Mesenchymal stem cell (in vitro differentiated cells and primary cell): ENCODE data around the gene TTI1.

Source experiments
- DNase-seq: peaks from one replicate; pipeline ENCODE4 v3.0.0-alpha.2; 2013
- H2AFZ ChIP-seq: one replicate; pipeline ENCODE4 v1.6.1; 2013; ENCODE audit warnings: low read depth, mild to moderate bottlenecking, control low read depth, inconsistent platforms, low read length, moderate library complexity
- H2AK5ac ChIP-seq: 2 replicates; pipeline ENCODE4 v1.6.1; 2013; ENCODE audit warnings: low read length, moderate library complexity, mild to moderate bottlenecking, inconsistent platforms; ENCODE audit not compliant: severe bottlenecking
- H2BK120ac ChIP-seq: one replicate; pipeline ENCODE4 v1.6.1; 2013; ENCODE audit warnings: low read depth, mild to moderate bottlenecking, inconsistent platforms, low read length, moderate library complexity
- H2BK12ac ChIP-seq, 2 experiments: one replicate each; pipeline ENCODE4 v1.6.1; 2013; ENCODE audit warnings: inconsistent platforms in 2 of 2, low read length in 2 of 2, mild to moderate bottlenecking in 2 of 2, moderate library complexity in 2 of 2, control low read depth in 1 of 2
- H2BK15ac ChIP-seq: one replicate; pipeline ENCODE4 v1.6.1; 2013; ENCODE audit warnings: mild to moderate bottlenecking, low read depth, inconsistent platforms; ENCODE audit not compliant: poor library complexity, severe bottlenecking
- H2BK5ac ChIP-seq: 2 replicates; pipeline ENCODE4 v1.6.1; 2013; ENCODE audit warnings: low read depth, mild to moderate bottlenecking, low read length, control low read depth, inconsistent platforms; ENCODE audit not compliant: poor library complexity, severe bottlenecking
- H3K14ac ChIP-seq, 2 experiments: one replicate each; pipeline ENCODE4 v1.6.1; 2013; ENCODE audit warnings: inconsistent platforms in 2 of 2, low read length in 2 of 2, control low read depth in 1 of 2, mild to moderate bottlenecking in 1 of 2, moderate library complexity in 1 of 2
- H3K18ac ChIP-seq, 2 experiments: one replicate each; pipeline ENCODE4 v1.6.1; 2013; ENCODE audit warnings: inconsistent platforms in 2 of 2, low read length in 2 of 2, control low read depth in 1 of 2, low read depth in 1 of 2, mild to moderate bottlenecking in 1 of 2
- H3K23ac ChIP-seq, 2 experiments: one replicate each; pipeline ENCODE4 v1.6.1; 2013; ENCODE audit warnings: inconsistent platforms in 2 of 2, low read length in 2 of 2, mild to moderate bottlenecking in 2 of 2, moderate library complexity in 2 of 2, control low read depth in 1 of 2
- H3K27ac ChIP-seq: 2 replicates; pipeline ENCODE4 v1.5.1; 2013; ENCODE audit warnings: mild to moderate bottlenecking, moderate library complexity, low read length, control low read depth, inconsistent platforms; ENCODE audit not compliant: poor library complexity, severe bottlenecking
- H3K27me3 ChIP-seq, 2 experiments: 2 replicates each; pipeline versions ENCODE4 v1.6.1 to v1.7.0; 2013; ENCODE audit warnings: low read length in 2 of 2, mild to moderate bottlenecking in 2 of 2, moderate library complexity in 2 of 2, control low read depth in 1 of 2, inconsistent platforms in 1 of 2; ENCODE audit not compliant: control insufficient read depth in 1 of 2, insufficient read depth in 1 of 2
- H3K36me3 ChIP-seq, 2 experiments: 2 replicates each; pipeline versions ENCODE4 v1.6.1 to v1.7.0; 2013; ENCODE audit warnings: low read length in 2 of 2, control low read depth in 1 of 2, inconsistent platforms in 1 of 2, low read depth in 1 of 2, mild to moderate bottlenecking in 1 of 2; ENCODE audit not compliant: insufficient read depth in 2 of 2, control insufficient read depth in 1 of 2
- H3K4ac ChIP-seq, 2 experiments: one replicate each; pipeline ENCODE4 v1.6.1; 2013; ENCODE audit warnings: inconsistent platforms in 2 of 2, low read length in 2 of 2, mild to moderate bottlenecking in 2 of 2, moderate library complexity in 2 of 2, control low read depth in 1 of 2, low read depth in 1 of 2
- H3K4me1 ChIP-seq: 2 replicates; pipeline ENCODE4 v1.6.1; 2013; ENCODE audit warnings: low read depth, low read length, control low read depth; ENCODE audit not compliant: control insufficient read depth, insufficient read depth
- H3K4me2 ChIP-seq: 2 replicates; pipeline ENCODE4 v1.6.1; 2013; ENCODE audit warnings: low read length, mild to moderate bottlenecking, inconsistent platforms; ENCODE audit not compliant: poor library complexity, severe bottlenecking
- H3K4me3 ChIP-seq, 2 experiments: 2 replicates each; pipeline versions ENCODE4 v1.5.1 to v1.7.0; 2013; ENCODE audit warnings: low read length in 2 of 2, mild to moderate bottlenecking in 2 of 2, control low read depth in 1 of 2, low read depth in 1 of 2; ENCODE audit not compliant: insufficient read depth in 1 of 2
- H3K79me1 ChIP-seq: replicated peaks from 2 replicates; pipeline ENCODE4 v1.6.1; 2013; ENCODE audit warnings: mild to moderate bottlenecking, control low read depth, low read length, inconsistent platforms; ENCODE audit not compliant: poor library complexity, severe bottlenecking
- H3K9ac ChIP-seq: 2 replicates; pipeline ENCODE4 v1.7.0; 2013; ENCODE audit warnings: mild to moderate bottlenecking, low read length, moderate library complexity
- H3K9me3 ChIP-seq: 2 replicates; pipeline ENCODE4 v1.7.0; 2013; ENCODE audit warnings: mild to moderate bottlenecking, low read length; ENCODE audit not compliant: control insufficient read depth
- H4K8ac ChIP-seq: one replicate; pipeline ENCODE4 v1.6.1; 2013; ENCODE audit warnings: inconsistent platforms, mild to moderate bottlenecking, low read length, moderate library complexity
- H4K91ac ChIP-seq: one replicate; pipeline ENCODE4 v1.6.1; 2013; ENCODE audit warnings: mild to moderate bottlenecking, low read length, inconsistent platforms
- WGBS: methylation state at CpG from one replicate; pipeline ENCODE4 v1.1.7; 2013; ENCODE audit warnings: mixed read lengths; 5-methylcytosine and 5-hydroxymethylcytosine counted together

TTI1 gene

DNA sequence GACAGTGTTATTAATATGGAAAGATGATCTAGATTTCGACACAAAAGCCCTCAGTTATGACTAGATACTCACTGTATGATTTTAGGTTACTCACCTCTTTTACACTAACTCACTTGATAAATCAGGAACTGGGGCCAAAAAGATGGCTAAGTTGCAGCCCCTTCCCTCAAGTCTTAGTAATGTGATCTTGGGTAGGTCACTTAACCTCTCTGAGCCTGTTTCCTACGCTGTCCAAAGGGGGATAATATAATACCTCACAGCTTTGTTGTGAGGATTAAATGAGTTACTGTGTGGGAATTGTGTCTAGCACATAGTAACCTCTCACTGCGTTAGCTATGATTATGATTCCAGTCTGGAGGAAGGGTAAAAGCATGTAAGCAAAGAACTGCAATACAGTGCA is 1.3 kb downstream of the TTI1 start:
- Histone ChIP-seq H2BK5ac (no peak overlapping the region), H3K23ac (no peak overlapping the region), H3K27me3 (no peaks in the 10 kb centered on the region), H4K8ac (no peak overlapping the region), H3K4me2 (no peak overlapping the region), H2AFZ (no peak overlapping the region), H3K9ac (peak overlapping the region; percentile 98), H2BK15ac (no peak overlapping the region), H3K14ac (no peak overlapping the region), H3K9me3 (no peaks in the 10 kb centered on the region), H3K27ac (no peak overlapping the region), H3K4ac (no peak overlapping the region), H4K91ac (no peak overlapping the region), H2AK5ac (no peak overlapping the region), H3K36me3 (peaks cover 0 to 13% of the 10 kb centered on the region in 2 experiments), H2BK120ac (no peak overlapping the region), H3K4me1 (peaks cover 6% of the 10 kb centered on the region), H2BK12ac (no peak overlapping the region), H3K18ac (no peak overlapping the region), H3K79me1 (peaks cover 23% of the 10 kb centered on the region), H3K4me3 (peak overlapping the region in 1 of 2 experiments; percentile 99)
- no peak for DNase-seq
- 100% methylated on average over 2 of the region's 3 CpGs for WGBS

GRCh38 chr20:38029453-38029852 is 3.8 kb downstream of the TTI1 start:
- 100% methylated on average over 3 of the region's 3 CpGs for WGBS

GRCh38 chr20:38024496-38024895 is 8.8 kb downstream of the TTI1 start:
- Histone ChIP-seq H3K14ac (no peak overlapping the region), H2BK15ac (no peak overlapping the region), H3K23ac (no peak overlapping the region), H2BK5ac (no peak overlapping the region), H3K4me3 (no peak overlapping the region), H4K91ac (peak overlapping the region; percentile 14), H2BK12ac (peak overlapping the region; percentile 67 to 80), H3K9me3 (no peaks in the 10 kb centered on the region), H3K79me1 (peaks cover 26% of the 10 kb centered on the region), H3K36me3 (peaks cover 0 to 8% of the 10 kb centered on the region in 2 experiments), H3K27me3 (no peaks in the 10 kb centered on the region), H2AFZ (no peak overlapping the region), H3K18ac (peak overlapping the region; percentile 75 to 82), H4K8ac (peak overlapping the region; percentile 9), H3K9ac (no peak overlapping the region), H3K27ac (no peak overlapping the region), H3K4me1 (peaks cover 10% of the 10 kb centered on the region), H3K4me2 (no peak overlapping the region), H2BK120ac (no peak overlapping the region), H3K4ac (peak overlapping the region; percentile 19 to 57), H2AK5ac (peak overlapping the region; percentile 77)
- DNase-seq, result no peak
- WGBS, result 92% methylated on average over 5 of the region's 5 CpGs

More at GRCh38 chr20:38029453-38029852, 3.8 kb downstream of the TTI1 start:
- no peak overlapping the region for H2AK5ac ChIP-seq
- no peaks in the 10 kb centered on the region for H3K9me3 ChIP-seq
- no peak overlapping the region for H2BK5ac ChIP-seq
- H3K14ac ChIP-seq, result no peak overlapping the region
- H2BK120ac ChIP-seq, result no peak overlapping the region
- H2BK12ac ChIP-seq, result no peak overlapping the region
- H3K9ac ChIP-seq, result no peak overlapping the region
- H2BK15ac ChIP-seq, result no peak overlapping the region
- H3K4ac ChIP-seq, result no peak overlapping the region
- H3K4me3 ChIP-seq, result no peak overlapping the region
- H3K23ac ChIP-seq, result no peak overlapping the region
- no peak overlapping the region for H3K4me2 ChIP-seq
- DNase-seq, result no peak
- no peak overlapping the region for H2AFZ ChIP-seq
- H3K27ac ChIP-seq, result no peak overlapping the region
- H3K27me3 ChIP-seq, result no peaks in the 10 kb centered on the region
- H3K79me1 ChIP-seq, result peaks cover 30% of the 10 kb centered on the region
- peaks cover 0 to 4% of the 10 kb centered on the region in 2 experiments for H3K36me3 ChIP-seq
- no peak overlapping the region for H4K8ac ChIP-seq
- H4K91ac ChIP-seq, result no peak overlapping the region
- peaks cover 7% of the 10 kb centered on the region for H3K4me1 ChIP-seq
- H3K18ac ChIP-seq, result no peak overlapping the region

- 75% methylated on average over 2 of the region's 5 CpGs for WGBS
- no peak overlapping the region for H2BK120ac ChIP-seq
- H3K14ac ChIP-seq, result no peak overlapping the region
- H3K18ac ChIP-seq, result peak overlapping the region in 1 of 2 experiments; percentile 2
- no peaks in the 10 kb centered on the region for H3K27me3 ChIP-seq
- peaks cover 3 to 18% of the 10 kb centered on the region in 2 experiments for H3K36me3 ChIP-seq
- H2AFZ ChIP-seq, result no peak overlapping the region
- H2AK5ac ChIP-seq, result no peak overlapping the region
- H3K4ac ChIP-seq, result no peak overlapping the region
- no peak overlapping the region for H2BK5ac ChIP-seq
- peak overlapping the region; percentile 67 for H3K4me2 ChIP-seq
- peaks cover 6% of the 10 kb centered on the region for H3K9me3 ChIP-seq
- no peak overlapping the region for H3K23ac ChIP-seq
- peak overlapping the region; percentile 33 to 44 for H2BK12ac ChIP-seq
- H3K79me1 ChIP-seq, result peaks cover 26% of the 10 kb centered on the region
- peaks cover 10% of the 10 kb centered on the region for H3K4me1 ChIP-seq
- H3K4me3 ChIP-seq, result no peak overlapping the region
- H2BK15ac ChIP-seq, result no peak overlapping the region
- no peak overlapping the region for H4K91ac ChIP-seq
- no peak overlapping the region for H3K9ac ChIP-seq
- peak; percentile 93 for DNase-seq
- H4K8ac ChIP-seq, result no peak overlapping the region
- peak overlapping the region; percentile 77 for H3K27ac ChIP-seq
Observed at GRCh38 chr20:38023181-38024001, 9.9 kb downstream of the TTI1 start.
